Measurements from ENCODE around the gene APOL3. TPM values are rescaled to one million over a fixed set of nuclear protein-coding genes. Genes with fewer than 3 reads are reported as not detected.

The APOL3 gene
- total RNA-seq, 1 experiment from 2014 or later = not detected

GRCh38 chr22:36193171-36193570 is 32.6 kb upstream of the APOL3 start:
- no peak overlapping the region for H3K18ac ChIP-seq (ENCODE audit: insufficient read length, low read depth, low read length)
- peaks cover 5 to 6% of the 10 kb centered on the region in 2 experiments; a peak in 4 of 5 replicates for H3K9me3 Mint-ChIP-seq
- no peaks in the 10 kb centered on the region for H3K23me2 ChIP-seq (ENCODE audit: insufficient read length, low read depth, low read length, poor library complexity, severe bottlenecking)
- peaks cover 57 to 61% of the 10 kb centered on the region in 2 experiments for H3K4me1 Mint-ChIP-seq
- H2AFZ ChIP-seq (ENCODE audit: low read length) = no peak overlapping the region
- H2AK5ac ChIP-seq (ENCODE audit: insufficient read length, low read length) = no peak overlapping the region
- H3K4me3 Mint-ChIP-seq = no peak overlapping the region
- H4K5ac ChIP-seq (ENCODE audit: insufficient read length, low read depth, low read length) = no peak overlapping the region
- no peak overlapping the region for H2BK20ac ChIP-seq (ENCODE audit: low read depth, low read length, poor library complexity, severe bottlenecking)
- H4K20me1 ChIP-seq (ENCODE audit: control insufficient read depth, insufficient read depth, insufficient read length) = no peaks in the 10 kb centered on the region
- peaks cover 2 to 8% (median 5%) of the 10 kb centered on the region in 3 experiments; a peak in 4 of 7 replicates for H3K36me3 Mint-ChIP-seq (ENCODE audit: insufficient read depth in 1 of 3, low read depth in 3 of 3)
- H3K27me3 Mint-ChIP-seq (ENCODE audit: low read depth) = peaks cover 5% of the 10 kb centered on the region; the same call in 1 of the 2 replicates
- no peaks in the 10 kb centered on the region for H3K79me2 ChIP-seq (ENCODE audit: insufficient read depth, low read length)
- no peak overlapping the region for H3K4me2 ChIP-seq (ENCODE audit: insufficient read depth, insufficient read length, low read length)
- no peaks in the 10 kb centered on the region for H3K27me3 ChIP-seq (ENCODE audit: insufficient read depth, low read length)
- H2BK15ac ChIP-seq (ENCODE audit: low read depth, low read length) = no peak overlapping the region
- no peak for TF ChIP-seq CTCF (conservative IDR thresholded peaks at IDR 0.05)
- no peak overlapping the region for H2BK5ac ChIP-seq (ENCODE audit: insufficient read length, low read length)
- no peak overlapping the region for H4K8ac ChIP-seq (replicated peaks; ENCODE audit: insufficient read length, low read depth, low read length)
- no peaks in the 10 kb centered on the region for H3K79me1 ChIP-seq (ENCODE audit: insufficient read depth, low read depth, low read length, poor library complexity, severe bottlenecking)
- H2BK120ac ChIP-seq (ENCODE audit: low read depth, low read length, poor library complexity, severe bottlenecking) = no peak overlapping the region
- H3K14ac ChIP-seq (ENCODE audit: insufficient read depth, low read length) = no peak overlapping the region
- H3K27ac Mint-ChIP-seq = no peak overlapping the region
- H3K9me3 ChIP-seq (ENCODE audit: control insufficient read depth, low read depth, low read length) = no peaks in the 10 kb centered on the region
- peaks cover 4% of the 10 kb centered on the region; the same call in 1 of the 2 replicates for H3K4me1 ChIP-seq (ENCODE audit: insufficient read depth, low read length)
- H3K56ac ChIP-seq (ENCODE audit: insufficient read length, low read depth, low read length) = no peak overlapping the region
- H4K91ac ChIP-seq (ENCODE audit: insufficient read length, low read depth, low read length) = no peak overlapping the region
- H3K4ac ChIP-seq (ENCODE audit: low read depth, low read length) = no peak overlapping the region
- no peak overlapping the region for H3K23ac ChIP-seq (ENCODE audit: insufficient read length, low read depth, low read length)
- no peak for DNase-seq
- no CpG with 5 or more reads among the region's 3 CpGs for WGBS (ENCODE audit: extremely low coverage, insufficient read length, low lambda C conversion rate)
- H3K27ac ChIP-seq (ENCODE audit: insufficient read length, low read depth, low read length) = no peak overlapping the region
- H3T11ph ChIP-seq (ENCODE audit: low read length) = no peak overlapping the region
- H3K9ac ChIP-seq (ENCODE audit: extremely low read depth, insufficient read length, low read length) = no peak overlapping the region
- no peak overlapping the region for H2BK12ac ChIP-seq (ENCODE audit: insufficient read length, low read depth, low read length)
